C4-2B (cell line): Measurements from ENCODE around the gene OR2C3.

Experiments used
- H3K27ac ChIP-seq: fragments of 450-650 bp; 2 replicates; pipeline ENCODE4 v1.5.1; 2017
- CTCF ChIP-seq: fragments of 450-650 bp; conservative IDR thresholded peaks from 2 replicates; pipeline ENCODE4 v1.5.1; 2017; ENCODE audit warnings: mild to moderate bottlenecking
- ZFX ChIP-seq: fragments of 450-650 bp; IDR thresholded peaks from 2 replicates; pipeline ENCODE4 v1.6.1; 2017

The OR2C3 gene

GRCh38 chr1:247536340-247536739 is at the start of gene OR2C3:
Gene OR2C3 (minus strand): TSS chr1:247536440. CDS start chr1:247532511, 3,929 bp downstream.
- no peak within 1 kb of the TSS for H3K27ac ChIP-seq
- no peak for TF ChIP-seq CTCF
- no peak for TF ChIP-seq ZFX

DNA sequence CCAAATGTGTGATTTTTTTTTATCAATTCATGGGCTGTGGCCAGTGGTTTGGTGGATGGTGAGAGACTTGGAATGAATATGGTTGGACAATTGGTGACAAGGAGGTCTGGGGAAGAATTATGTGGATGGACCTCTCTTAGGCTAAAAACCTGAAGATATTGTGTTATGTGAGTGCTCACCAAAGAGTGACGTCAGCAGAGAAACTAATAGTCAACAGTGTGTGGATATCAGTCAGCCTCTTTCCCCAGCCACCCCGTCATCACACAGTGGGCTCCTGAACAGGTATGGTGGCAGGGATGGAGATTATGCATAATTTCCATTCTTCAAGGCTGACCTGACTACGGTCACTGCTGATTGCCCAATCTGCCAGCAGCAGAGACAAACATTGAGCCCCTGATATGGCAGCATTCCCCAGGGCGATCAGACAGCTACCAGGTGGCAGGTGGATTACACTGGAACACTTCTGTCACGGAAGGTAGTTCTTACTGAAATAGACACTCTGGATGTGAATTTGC is 42.8 kb upstream of the OR2C3 start:
- TF ChIP-seq ZFX = no peak
- no peak for TF ChIP-seq CTCF
- no peak overlapping the region for H3K27ac ChIP-seq

DNA sequence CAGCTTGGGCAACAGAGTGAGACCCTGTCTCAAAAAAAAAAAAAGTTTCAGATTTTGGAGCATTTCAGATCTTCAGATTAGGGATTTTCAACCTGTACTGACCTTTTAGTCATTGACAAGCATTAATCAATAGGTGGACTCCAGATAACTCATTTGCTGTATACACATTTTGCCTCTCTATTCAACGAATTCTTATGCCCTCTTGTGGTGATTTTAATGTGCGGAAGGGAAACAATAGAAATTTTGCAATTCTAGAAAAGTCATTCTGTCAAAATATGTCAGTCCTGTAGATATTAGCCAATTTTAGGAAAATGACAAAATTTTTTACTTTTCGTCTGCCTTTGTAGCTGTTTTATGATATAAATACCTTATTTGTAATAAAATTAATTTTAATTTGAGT is 40.3 kb upstream of the OR2C3 start:
- peak; percentile 74 for TF ChIP-seq CTCF
- no peak for TF ChIP-seq ZFX
- H3K27ac ChIP-seq = no peak overlapping the region

GRCh38 chr1:247574664-247575063 is 38.4 kb upstream of the OR2C3 start:
- TF ChIP-seq CTCF (no peak), ZFX (no peak)
- H3K27ac ChIP-seq = no peak overlapping the region

- H3K27ac ChIP-seq = no peak overlapping the region
- TF ChIP-seq ZFX = no peak
- no peak for TF ChIP-seq CTCF
These were observed 38.0 kb upstream of the OR2C3 start for GRCh38 chr1:247574236-247574635.

DNA sequence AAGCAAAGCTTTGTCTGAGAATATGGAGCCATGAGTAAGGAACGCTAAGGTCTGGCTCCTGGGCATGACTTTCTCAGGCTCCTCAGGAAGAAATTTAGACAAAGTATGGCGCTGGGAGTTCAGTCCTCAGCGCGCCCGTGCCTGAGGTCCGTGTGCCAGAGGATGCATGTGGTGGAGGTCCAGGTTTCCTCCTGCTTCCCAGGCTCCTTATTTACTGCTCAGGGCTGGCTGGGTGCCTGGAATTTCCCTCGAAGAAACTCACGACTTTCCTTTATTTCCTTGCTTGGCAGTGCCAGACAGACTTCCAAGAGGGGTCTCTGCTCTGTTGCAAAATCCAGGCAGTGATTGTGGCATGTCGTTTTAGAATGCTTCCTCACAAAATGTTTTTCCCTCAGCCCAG is 26.0 kb upstream of the OR2C3 start:
- TF ChIP-seq ZFX (no peak), CTCF (no peak)
- no peak overlapping the region for H3K27ac ChIP-seq

DNA sequence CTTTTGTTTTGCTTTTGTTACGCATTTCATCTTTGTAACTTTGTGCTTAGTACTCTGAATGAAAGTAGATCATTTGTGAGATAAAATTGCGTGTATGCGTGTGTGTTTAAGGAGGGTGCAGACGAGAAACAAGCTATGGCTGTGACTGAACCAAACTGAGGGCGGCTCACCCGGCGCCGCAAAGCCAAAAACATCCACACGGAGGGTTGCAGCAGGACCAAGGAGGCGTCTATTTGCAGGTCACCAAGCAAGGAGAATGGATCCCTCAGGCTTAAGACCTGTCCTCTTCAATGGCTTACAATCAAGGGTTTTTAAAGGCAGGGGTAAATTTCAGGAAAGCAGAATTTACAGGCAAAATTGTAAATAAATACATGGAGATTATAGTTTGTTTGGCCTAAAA is 25.5 kb upstream of the OR2C3 start:
- no peak overlapping the region for H3K27ac ChIP-seq
- TF ChIP-seq CTCF (no peak), ZFX (no peak)
